Measurements from ENCODE around the gene RBPMS2. TPM values are rescaled to one million over a fixed set of nuclear protein-coding genes. Genes with fewer than 3 reads are reported as not detected.

Gene RBPMS2
- total RNA-seq, 1 experiment from 2014 or later = 181 TPM

- H3K23me2 ChIP-seq (ENCODE audit: insufficient read length, low read depth, low read length, poor library complexity, severe bottlenecking) = no peaks in the 10 kb centered on the region
- Mint-ChIP-seq H3K4me1 (peaks cover 20 to 22% of the 10 kb centered on the region in 2 experiments), H3K4me3 (no peak overlapping the region), H3K9me3 (no peaks in the 10 kb centered on the region; a peak in 1 of 5 replicates), H3K36me3 (ENCODE audit: insufficient read depth in 1 of 3, low read depth in 3 of 3) (peaks cover 32 to 80% (median 38%) of the 10 kb centered on the region in 3 experiments), H3K27ac (no peak overlapping the region), H3K27me3 (ENCODE audit: low read depth) (no peaks in the 10 kb centered on the region)
- no peak overlapping the region for H3T11ph ChIP-seq (ENCODE audit: low read length)
- H3K18ac ChIP-seq (ENCODE audit: insufficient read length, low read depth, low read length) = no peak overlapping the region
- no peak for TF ChIP-seq CTCF (conservative IDR thresholded peaks at IDR 0.05)
- H2AK5ac ChIP-seq (ENCODE audit: insufficient read length, low read length) = no peak overlapping the region
- DNase-seq = no peak
- H2BK5ac ChIP-seq (ENCODE audit: insufficient read length, low read length) = no peak overlapping the region
- no peaks in the 10 kb centered on the region for H4K20me1 ChIP-seq (ENCODE audit: control insufficient read depth, insufficient read depth, insufficient read length)
- H2AFZ ChIP-seq (ENCODE audit: low read length) = no peak overlapping the region
- no peak overlapping the region for H4K91ac ChIP-seq (ENCODE audit: insufficient read length, low read depth, low read length)
- no peak overlapping the region for H2BK12ac ChIP-seq (ENCODE audit: insufficient read length, low read depth, low read length)
- no peak overlapping the region for H3K4ac ChIP-seq (ENCODE audit: low read depth, low read length)
- no peak overlapping the region for H4K5ac ChIP-seq (ENCODE audit: insufficient read length, low read depth, low read length)
- H3K4me1 ChIP-seq (ENCODE audit: insufficient read depth, low read length) = peaks cover 7% of the 10 kb centered on the region; the same call in 1 of the 2 replicates
- H4K8ac ChIP-seq (replicated peaks; ENCODE audit: insufficient read length, low read depth, low read length) = no peak overlapping the region
- no peak overlapping the region for H3K23ac ChIP-seq (ENCODE audit: insufficient read length, low read depth, low read length)
- no peak overlapping the region for H2BK15ac ChIP-seq (ENCODE audit: low read depth, low read length)
- H3K27me3 ChIP-seq (ENCODE audit: insufficient read depth, low read length) = no peaks in the 10 kb centered on the region
- H3K56ac ChIP-seq (ENCODE audit: insufficient read length, low read depth, low read length) = no peak overlapping the region
- H2BK120ac ChIP-seq (ENCODE audit: low read depth, low read length, poor library complexity, severe bottlenecking) = no peak overlapping the region
- no peak overlapping the region for H2BK20ac ChIP-seq (ENCODE audit: low read depth, low read length, poor library complexity, severe bottlenecking)
- H3K9me3 ChIP-seq (ENCODE audit: control insufficient read depth, low read depth, low read length) = no peaks in the 10 kb centered on the region
- no peak overlapping the region for H3K4me2 ChIP-seq (ENCODE audit: insufficient read depth, insufficient read length, low read length)
- WGBS (ENCODE audit: extremely low coverage, insufficient read length, low lambda C conversion rate) = no CpG with 5 or more reads among the region's 5 CpGs
- no peak overlapping the region; the same call in 1 of the 2 replicates for H3K14ac ChIP-seq (ENCODE audit: insufficient read depth, low read length)
- no peak overlapping the region for H3K27ac ChIP-seq (ENCODE audit: insufficient read length, low read depth, low read length)
- no peaks in the 10 kb centered on the region for H3K79me1 ChIP-seq (ENCODE audit: insufficient read depth, low read depth, low read length, poor library complexity, severe bottlenecking)
- H3K79me2 ChIP-seq (ENCODE audit: insufficient read depth, low read length) = peaks cover 2% of the 10 kb centered on the region; the same call in 1 of the 2 replicates
- H3K9ac ChIP-seq (ENCODE audit: extremely low read depth, insufficient read length, low read length) = no peak overlapping the region
These were observed 45.2 kb downstream of the RBPMS2 start for GRCh38 chr15:64730151-64730550.
